Stomach (tissue), 4 donors: ENCODE results near the gene MAP2K2.

Source experiments
- CTCF ChIP-seq, 7 experiments: fragments of 450-650 bp in 4 of 7; fragments of 200-600 bp in 3 of 7; sonication (generic) in 3 of 7; IDR thresholded peaks; one replicate each; pipeline ENCODE4 v1.5.1; 2016 to 2019; ENCODE audit warnings: antibody characterized with exemption in 7 of 7, control low read depth in 2 of 7, mild to moderate bottlenecking in 1 of 7
- POLR2A ChIP-seq, 4 donors: fragments of 450-650 bp; IDR thresholded peaks; one replicate each; pipeline ENCODE4 v1.6.1; 2016; ENCODE audit warnings: antibody characterized with exemption in 4 of 4, control low read depth in 2 of 4, mild to moderate bottlenecking in 1 of 4, moderate library complexity in 1 of 4
- POLR2AphosphoS5 ChIP-seq, 3 donors: sonication (generic); formaldehyde crosslinking; IDR thresholded peaks; one replicate each; pipeline ENCODE4 v1.6.1; 2016; ENCODE audit warnings: antibody characterized with exemption in 3 of 3

GRCh38 chr19:4043966-4044715 lies 79.8 kb downstream of the MAP2K2 start:
- TF ChIP-seq POLR2A (IDR thresholded peaks at IDR 0.05): no peak
- TF ChIP-seq CTCF (IDR thresholded peaks at IDR 0.05): no peak
- no peak for TF ChIP-seq POLR2AphosphoS5 (IDR thresholded peaks at IDR 0.05)
